22Rv1 (cell line): ENCODE results near the gene PPAN.

ENCODE experiments used
- H3K27ac ChIP-seq: fragments of 450-650 bp; 2 replicates; pipeline ENCODE4 v1.5.1; 2017
- CTCF ChIP-seq: fragments of 450-650 bp; IDR thresholded peaks from 2 replicates; pipeline ENCODE4 v1.5.1; 2017; ENCODE audit warnings: mild to moderate bottlenecking
- ZFX ChIP-seq: fragments of 450-650 bp; IDR thresholded peaks from 2 replicates; pipeline ENCODE4 v1.6.1; 2017; ENCODE audit warnings: antibody characterized with exemption, borderline replicate concordance

PPAN gene

GRCh38 chr19:10093295-10094186 is 12.6 kb upstream of the PPAN start:
- no peak overlapping the region for H3K27ac ChIP-seq
- no peak for TF ChIP-seq ZFX
- TF ChIP-seq CTCF, result no peak

GRCh38 chr19:10095622-10095947 is 10.6 kb upstream of the PPAN start:
- H3K27ac ChIP-seq, result peak overlapping the region; percentile 58
- TF ChIP-seq CTCF (no peak), ZFX (no peak)

- TF ChIP-seq CTCF, result no peak
- no peak for TF ChIP-seq ZFX
- H3K27ac ChIP-seq, result peak overlapping the region; percentile 58
Observed at GRCh38 chr19:10095948-10096614, 10.1 kb upstream of the PPAN start.

- H3K27ac ChIP-seq, result peak overlapping the region; percentile 58
Observed at GRCh38 chr19:10096615-10096963, 9.6 kb upstream of the PPAN start.

GRCh38 chr19:10100163-10100785 is 5.9 kb upstream of the PPAN start:
- TF ChIP-seq CTCF (no peak), ZFX (no peak)
- H3K27ac ChIP-seq, result no peak overlapping the region

More at GRCh38 chr19:10096615-10096963, 9.6 kb upstream of the PPAN start:
- no peak for TF ChIP-seq ZFX
- no peak for TF ChIP-seq CTCF

- TF ChIP-seq ZFX (no peak), CTCF (no peak)
- no peak overlapping the region for H3K27ac ChIP-seq
Observed at GRCh38 chr19:10102787-10103236, 3.4 kb upstream of the PPAN start.
